Tibial artery (tissue), 4 donors: ENCODE measurements around the gene CNTRL.
"Not testable (repeated sequence)": the region's sequence is repeated elsewhere in the genome, so short reads cannot be mapped to it uniquely, and the experiment has no call there.

ENCODE experiments used
- DNase-seq, 2 donors: peaks; one replicate each; pipeline ENCODE4 v3.0.0-alpha.2; 2019
- H3K27ac ChIP-seq, 2 donors: fragments of 200-600 bp; sonication (generic) in 1 of 2; 1 replicate in 1 of 2; 2 replicates in 1 of 2; pipeline ENCODE4 v1.5.1; 2018 to 2019; ENCODE audit warnings: mild to moderate bottlenecking in 1 of 2
- H3K27me3 ChIP-seq, 2 donors: fragments of 200-600 bp; sonication (generic) in 1 of 2; one replicate each; pipeline versions ENCODE4 v1.5.1 to v1.6.0; 2016 to 2019
- H3K36me3 ChIP-seq, 3 donors: fragments of 200-600 bp; sonication (generic) in 2 of 3; one replicate each; pipeline ENCODE4 v1.5.1; 2016 to 2019; ENCODE audit warnings: mild to moderate bottlenecking in 2 of 3
- H3K4me1 ChIP-seq, 4 donors: fragments of 200-600 bp; sonication (generic) in 2 of 4; 1 replicate in 3 of 4; 2 replicates in 1 of 4; pipeline ENCODE4 v1.5.1; 2016 to 2019
- H3K4me3 ChIP-seq, 2 donors: fragments of 200-600 bp; sonication (generic) in 1 of 2; 1 replicate in 1 of 2; 2 replicates in 1 of 2; pipeline ENCODE4 v1.5.1; 2018 to 2019; ENCODE audit warnings: mild to moderate bottlenecking in 2 of 2
- H3K9me3 ChIP-seq, 3 donors: fragments of 200-600 bp; sonication (generic) in 1 of 3; one replicate each; pipeline ENCODE4 v1.5.1; 2016 to 2019
- intact Hi-C: fragments of 100-400 bp; cut with DNase I; formaldehyde crosslinking; loops from one replicate; pipeline ENCODE4 v1.15.0; 2023; ENCODE audit warnings: low total_unique reads
- TF ChIP-seq, protein P1 (sequence below), 2 experiments: fragments of 200-600 bp in 1 of 2; fragments of 450-650 bp in 1 of 2; IDR thresholded peaks; one replicate each; pipeline ENCODE4 v1.5.1; 2017 to 2019; ENCODE audit warnings: antibody characterized with exemption in 2 of 2, mild to moderate bottlenecking in 1 of 2, moderate library complexity in 1 of 2

Gene CNTRL

GRCh38 chr9:121088576-121088975 is 13.8 kb downstream of the CNTRL start:
- Histone ChIP-seq H3K27ac (no peak overlapping the region), H3K9me3 (no peaks in the 10 kb centered on the region), H3K27me3 (no peaks in the 10 kb centered on the region), H3K36me3 (peaks cover 12 to 32% (median 13%) of the 10 kb centered on the region in 3 donors), H3K4me1 (no peaks in the 10 kb centered on the region), H3K4me3 (no peak overlapping the region)
- TF ChIP-seq, protein P1, sequence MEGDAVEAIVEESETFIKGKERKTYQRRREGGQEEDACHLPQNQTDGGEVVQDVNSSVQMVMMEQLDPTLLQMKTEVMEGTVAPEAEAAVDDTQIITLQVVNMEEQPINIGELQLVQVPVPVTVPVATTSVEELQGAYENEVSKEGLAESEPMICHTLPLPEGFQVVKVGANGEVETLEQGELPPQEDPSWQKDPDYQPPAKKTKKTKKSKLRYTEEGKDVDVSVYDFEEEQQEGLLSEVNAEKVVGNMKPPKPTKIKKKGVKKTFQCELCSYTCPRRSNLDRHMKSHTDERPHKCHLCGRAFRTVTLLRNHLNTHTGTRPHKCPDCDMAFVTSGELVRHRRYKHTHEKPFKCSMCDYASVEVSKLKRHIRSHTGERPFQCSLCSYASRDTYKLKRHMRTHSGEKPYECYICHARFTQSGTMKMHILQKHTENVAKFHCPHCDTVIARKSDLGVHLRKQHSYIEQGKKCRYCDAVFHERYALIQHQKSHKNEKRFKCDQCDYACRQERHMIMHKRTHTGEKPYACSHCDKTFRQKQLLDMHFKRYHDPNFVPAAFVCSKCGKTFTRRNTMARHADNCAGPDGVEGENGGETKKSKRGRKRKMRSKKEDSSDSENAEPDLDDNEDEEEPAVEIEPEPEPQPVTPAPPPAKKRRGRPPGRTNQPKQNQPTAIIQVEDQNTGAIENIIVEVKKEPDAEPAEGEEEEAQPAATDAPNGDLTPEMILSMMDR (IDR thresholded peaks at IDR 0.05), result no peak
- intact Hi-C loops, result no loop called here
- no peak for DNase-seq

DNA sequence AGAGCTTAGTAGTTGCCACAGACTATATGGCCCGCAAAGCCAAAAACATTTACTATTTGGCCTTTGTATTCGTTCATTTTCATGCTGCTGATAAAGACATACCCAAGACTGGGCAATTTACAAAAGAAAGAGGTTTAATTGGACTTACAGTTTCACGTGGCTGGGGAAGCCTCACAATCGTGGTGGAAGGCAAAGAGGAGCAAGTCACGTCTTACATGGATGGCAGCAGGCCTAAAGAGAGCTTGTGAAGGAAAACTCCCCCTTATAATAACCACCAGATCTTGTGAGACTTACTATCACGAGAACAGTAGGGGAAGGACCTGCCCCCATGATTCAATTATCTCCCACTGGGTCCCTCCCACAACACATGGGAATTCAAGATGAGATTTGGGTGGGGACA is 16.0 kb downstream of the CNTRL start:
- DNase-seq, H3K4me1 ChIP-seq, intact Hi-C loops, H3K4me3 ChIP-seq, H3K27ac ChIP-seq, H3K9me3 ChIP-seq, H3K27me3 ChIP-seq: not testable (repeated sequence)
- peaks cover 12 to 32% (median 13%) of the 10 kb centered on the region in 3 donors for H3K36me3 ChIP-seq

GRCh38 chr9:121095057-121095456 is 20.3 kb downstream of the CNTRL start:
- H3K4me3 ChIP-seq, result no peak overlapping the region
- TF ChIP-seq, protein P1 (IDR thresholded peaks at IDR 0.05), result no peak
- no peaks in the 10 kb centered on the region for H3K4me1 ChIP-seq
- no peaks in the 10 kb centered on the region for H3K9me3 ChIP-seq
- no peak overlapping the region for H3K27ac ChIP-seq
- intact Hi-C loops, result no loop called here
- no peak for DNase-seq
- H3K36me3 ChIP-seq, result peaks cover 34 to 46% (median 45%) of the 10 kb centered on the region in 3 donors
- H3K27me3 ChIP-seq, result no peaks in the 10 kb centered on the region

GRCh38 chr9:121098567-121099198 is 23.9 kb downstream of the CNTRL start:
- TF ChIP-seq, protein P1 (IDR thresholded peaks at IDR 0.05), result no peak
- Histone ChIP-seq H3K4me1 (no peaks in the 10 kb centered on the region), H3K9me3 (no peaks in the 10 kb centered on the region), H3K36me3 (peaks cover 23 to 32% (median 25%) of the 10 kb centered on the region in 3 donors), H3K27ac (no peak overlapping the region), H3K27me3 (no peaks in the 10 kb centered on the region), H3K4me3 (no peak overlapping the region)
- intact Hi-C loops, result no loop called here
- DNase-seq, result no peak

- intact Hi-C loops, H3K9me3 ChIP-seq, H3K27ac ChIP-seq, DNase-seq, H3K27me3 ChIP-seq, H3K36me3 ChIP-seq, H3K4me3 ChIP-seq, H3K4me1 ChIP-seq: not testable (repeated sequence)
These were observed 29.3 kb downstream of the CNTRL start for GRCh38 chr9:121104054-121104453.

- Histone ChIP-seq H3K27ac (no peak overlapping the region), H3K36me3 (no peaks in the 10 kb centered on the region), H3K4me1 (no peaks in the 10 kb centered on the region), H3K27me3 (no peaks in the 10 kb centered on the region), H3K9me3 (no peaks in the 10 kb centered on the region), H3K4me3 (no peak overlapping the region)
- intact Hi-C loops, result no loop called here
- DNase-seq, result no peak
- TF ChIP-seq, protein P1 (IDR thresholded peaks at IDR 0.05), result no peak
These were observed 30.8 kb downstream of the CNTRL start for GRCh38 chr9:121105531-121105930.

DNA sequence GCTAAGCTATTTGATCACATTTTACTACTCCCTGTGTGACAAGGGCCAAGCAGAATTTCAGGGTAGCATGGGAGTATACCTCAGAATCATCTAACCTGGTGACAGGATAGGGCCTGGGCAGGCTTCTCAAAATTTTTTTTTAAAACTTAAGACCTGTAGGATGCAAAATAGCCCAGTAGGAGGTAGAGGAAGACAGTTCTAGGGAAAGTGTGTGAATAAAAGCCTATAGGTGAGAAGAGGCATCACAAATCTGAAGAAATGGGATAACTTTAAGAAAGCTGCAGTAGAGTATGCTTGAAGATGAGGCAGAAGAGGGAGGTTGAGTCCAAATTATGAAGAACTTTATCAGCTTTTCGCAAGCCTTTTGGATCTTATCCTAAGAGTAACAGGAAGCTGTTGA is 32.3 kb downstream of the CNTRL start:
- no peak for DNase-seq
- Histone ChIP-seq H3K36me3 (no peaks in the 10 kb centered on the region), H3K27me3 (no peaks in the 10 kb centered on the region), H3K4me3 (no peak overlapping the region), H3K4me1 (no peaks in the 10 kb centered on the region), H3K27ac (no peak overlapping the region), H3K9me3 (no peaks in the 10 kb centered on the region)
- TF ChIP-seq, protein P1 (IDR thresholded peaks at IDR 0.05), result no peak
- intact Hi-C loops, result no loop called here
